CD14-positive monocyte (primary cell): Measurements from ENCODE around the gene GOLT1B. TPM values are rescaled to one million over a fixed set of nuclear protein-coding genes. Genes with fewer than 3 reads are reported as not detected.

Source experiments
- DNase-seq, 3 donors: peaks; one replicate each; pipeline ENCODE4 v3.0.0-alpha.2; 2011 to 2022
- H2AFZ ChIP-seq: 2 replicates; pipeline ENCODE4 v1.6.0; 2012; ENCODE audit warnings: mild to moderate bottlenecking, low read depth, low read length, inconsistent platforms; ENCODE audit not compliant: insufficient read depth, poor library complexity, severe bottlenecking
- H3K27ac ChIP-seq, 2 donors: 1 replicate in 1 of 2; 2 replicates in 1 of 2; pipeline ENCODE4 v1.5.1; 2012 to 2013; ENCODE audit warnings: low read length in 2 of 2, control low read depth in 1 of 2, inconsistent platforms in 1 of 2, low read depth in 1 of 2, mild to moderate bottlenecking in 1 of 2
- H3K27me3 ChIP-seq, 2 donors: one replicate each; pipeline versions ENCODE4 v1.6.0 to v1.6.1; 2011 to 2013; ENCODE audit warnings: low read length in 2 of 2; ENCODE audit not compliant: control insufficient read depth in 2 of 2, insufficient read depth in 2 of 2
- H3K36me3 ChIP-seq, 2 donors: replicated peaks in 1 of 2; 1 replicate in 1 of 2; 2 replicates in 1 of 2; pipeline versions ENCODE4 v1.5.1 to v1.6.1; 2012 to 2013; ENCODE audit warnings: low read length in 2 of 2, control low read depth in 1 of 2, inconsistent platforms in 1 of 2, mild to moderate bottlenecking in 1 of 2; ENCODE audit not compliant: insufficient read depth in 2 of 2, control insufficient read depth in 1 of 2
- H3K4me1 ChIP-seq, 2 donors: 1 replicate in 1 of 2; 2 replicates in 1 of 2; pipeline versions ENCODE4 v1.5.1 to v1.6.1; 2012 to 2013; ENCODE audit warnings: low read length in 2 of 2, control low read depth in 1 of 2, inconsistent platforms in 1 of 2, mild to moderate bottlenecking in 1 of 2, moderate library complexity in 1 of 2; ENCODE audit not compliant: insufficient read depth in 2 of 2, control insufficient read depth in 1 of 2
- H3K4me2 ChIP-seq: replicated peaks from 2 replicates; pipeline ENCODE3; 2012; ENCODE audit warnings: low read length, moderate library complexity, mild to moderate bottlenecking; ENCODE audit not compliant: poor library complexity, severe bottlenecking; ENCODE audit errors: extremely low read depth
- H3K4me3 ChIP-seq, 3 experiments: fragments of 200-600 bp in 1 of 3; sonication (generic) in 1 of 3; replicated peaks in 1 of 3; 1 replicate in 2 of 3; 2 replicates in 1 of 3; pipeline ENCODE4 v1.5.1; 2011 to 2013; ENCODE audit warnings: low read length in 3 of 3, mild to moderate bottlenecking in 3 of 3, control low read depth in 2 of 3, low read depth in 2 of 3, inconsistent platforms in 1 of 3, moderate library complexity in 1 of 3
- H3K79me2 ChIP-seq: 2 replicates; pipeline ENCODE4 v1.6.0; 2012; ENCODE audit warnings: mild to moderate bottlenecking, control low read depth, inconsistent platforms, low read length, moderate library complexity; ENCODE audit not compliant: insufficient read depth
- H3K9ac ChIP-seq: 2 replicates; pipeline ENCODE4 v1.6.0; 2017; ENCODE audit warnings: low read length, mild to moderate bottlenecking; ENCODE audit not compliant: insufficient read depth, poor library complexity, severe bottlenecking
- H3K9me3 ChIP-seq, 2 donors: replicated peaks in 1 of 2; 1 replicate in 1 of 2; 2 replicates in 1 of 2; pipeline versions ENCODE4 v1.5.1 to v1.6.1; 2012 to 2013; ENCODE audit warnings: low read length in 2 of 2, control low read depth in 1 of 2; ENCODE audit not compliant: control insufficient read depth in 1 of 2, insufficient read depth in 1 of 2
- H4K20me1 ChIP-seq: 2 replicates; pipeline ENCODE4 v1.6.0; 2012; ENCODE audit warnings: mild to moderate bottlenecking, low read length, control low read depth, moderate library complexity; ENCODE audit not compliant: insufficient read depth
- H3K27ac Mint-ChIP-seq, 7 donors: one replicate each; pipeline ENCODE4 v1.8.0; 2020; ENCODE audit warnings: mild to moderate bottlenecking in 7 of 7, mixed read lengths in 7 of 7, moderate library complexity in 6 of 7, inconsistent platforms in 2 of 7
- H3K27me3 Mint-ChIP-seq, 3 donors: one replicate each; pipeline ENCODE4 v1.8.0; 2021 to 2022; ENCODE audit warnings: low read depth in 3 of 3, mild to moderate bottlenecking in 3 of 3, mixed read lengths in 3 of 3, moderate library complexity in 3 of 3, inconsistent platforms in 1 of 3
- H3K36me3 Mint-ChIP-seq, 2 donors: one replicate each; pipeline ENCODE4 v1.8.0; 2020; ENCODE audit warnings: mixed read lengths in 2 of 2, inconsistent platforms in 1 of 2, mild to moderate bottlenecking in 1 of 2
- H3K4me1 Mint-ChIP-seq: one replicate; pipeline ENCODE4 v1.8.0; 2020; ENCODE audit warnings: mild to moderate bottlenecking, mixed read lengths
- H3K4me3 Mint-ChIP-seq, 2 donors: one replicate each; pipeline ENCODE4 v1.8.0; 2020; ENCODE audit warnings: mild to moderate bottlenecking in 2 of 2, mixed read lengths in 2 of 2, moderate library complexity in 1 of 2
- H3K9me3 Mint-ChIP-seq, 7 donors: one replicate each; pipeline ENCODE4 v1.8.0; 2020 to 2022; ENCODE audit warnings: mixed read lengths in 7 of 7, mild to moderate bottlenecking in 6 of 7, moderate library complexity in 6 of 7, inconsistent platforms in 2 of 7
- WGBS: methylation state at CpG from one replicate; pipeline ENCODE4 v1.1.5; 2013; ENCODE audit warnings: missing lambda C conversion rate; ENCODE audit not compliant: insufficient coverage; 5-methylcytosine and 5-hydroxymethylcytosine counted together
- intact Hi-C, 2 donors: fragments of 100-400 bp; cut with micrococcal nuclease; formaldehyde crosslinking; loops; one replicate each; pipeline versions ENCODE4 v1.15.0 to v1.15.1; 2023
- polyA plus RNA-seq, 3 donors: library from polyadenylated mRNA; depleted of rRNA in 1 of 3; unstranded in 2 of 3; stranded (reverse) in 1 of 3; fragments of 300-500 nt in 2 of 3; fragments of >200 nt in 1 of 3; fragmentation: Illumina TruSeq in 2 of 3; gene quantifications; 1 replicate in 2 of 3; 2 replicates in 1 of 3; pipeline ENCODE4 v1.2.3, GENCODE V29; 2012 to 2021
- TF ChIP-seq, protein P1 (sequence below): fragments of 200-600 bp; IDR thresholded peaks from one replicate; pipeline ENCODE4 v1.8.0; 2022; ENCODE audit warnings: antibody characterized with exemption, mild to moderate bottlenecking

The GOLT1B gene
- polyA plus RNA-seq, 3 donors, result 14.0 to 24.5 (median 21.4) TPM

DNA sequence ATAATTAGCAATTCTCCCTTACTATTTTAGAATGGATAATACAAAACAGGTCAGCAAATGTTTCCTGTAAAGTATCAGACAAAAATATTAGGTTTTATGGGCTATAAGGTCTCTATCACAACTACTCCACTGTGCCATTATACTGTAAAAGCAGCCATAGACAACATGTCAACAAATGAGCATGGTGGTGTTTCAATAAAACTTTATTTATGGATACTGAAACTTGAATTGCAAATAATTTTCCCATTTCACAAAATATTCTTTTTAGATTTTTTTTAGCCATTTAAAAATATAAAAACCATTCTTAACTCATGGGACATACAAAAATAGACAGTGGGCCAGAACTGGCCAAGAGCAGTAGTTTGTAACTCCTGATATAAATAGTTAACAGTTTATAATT, 15.6 kb upstream of the GOLT1B start:
- Histone ChIP-seq H3K9me3 (no peaks in the 10 kb centered on the region), H2AFZ (no peak overlapping the region), H3K79me2 (no peaks in the 10 kb centered on the region), H3K4me1 (no peaks in the 10 kb centered on the region), H3K36me3 (peaks cover 72 to 96% of the 10 kb centered on the region in 2 donors), H3K4me3 (no peak overlapping the region), H3K27ac (no peak overlapping the region), H3K27me3 (no peaks in the 10 kb centered on the region), H4K20me1 (no peaks in the 10 kb centered on the region), H3K9ac (no peak overlapping the region), H3K4me2 (no peak overlapping the region)
- intact Hi-C loops, result no loop called here
- Mint-ChIP-seq H3K9me3 (no peaks in the 10 kb centered on the region), H3K27ac (no peak overlapping the region), H3K4me3 (no peak overlapping the region), H3K36me3 (peaks cover 39 to 44% of the 10 kb centered on the region in 2 donors), H3K27me3 (no peaks in the 10 kb centered on the region), H3K4me1 (no peaks in the 10 kb centered on the region)
- TF ChIP-seq, protein P1, sequence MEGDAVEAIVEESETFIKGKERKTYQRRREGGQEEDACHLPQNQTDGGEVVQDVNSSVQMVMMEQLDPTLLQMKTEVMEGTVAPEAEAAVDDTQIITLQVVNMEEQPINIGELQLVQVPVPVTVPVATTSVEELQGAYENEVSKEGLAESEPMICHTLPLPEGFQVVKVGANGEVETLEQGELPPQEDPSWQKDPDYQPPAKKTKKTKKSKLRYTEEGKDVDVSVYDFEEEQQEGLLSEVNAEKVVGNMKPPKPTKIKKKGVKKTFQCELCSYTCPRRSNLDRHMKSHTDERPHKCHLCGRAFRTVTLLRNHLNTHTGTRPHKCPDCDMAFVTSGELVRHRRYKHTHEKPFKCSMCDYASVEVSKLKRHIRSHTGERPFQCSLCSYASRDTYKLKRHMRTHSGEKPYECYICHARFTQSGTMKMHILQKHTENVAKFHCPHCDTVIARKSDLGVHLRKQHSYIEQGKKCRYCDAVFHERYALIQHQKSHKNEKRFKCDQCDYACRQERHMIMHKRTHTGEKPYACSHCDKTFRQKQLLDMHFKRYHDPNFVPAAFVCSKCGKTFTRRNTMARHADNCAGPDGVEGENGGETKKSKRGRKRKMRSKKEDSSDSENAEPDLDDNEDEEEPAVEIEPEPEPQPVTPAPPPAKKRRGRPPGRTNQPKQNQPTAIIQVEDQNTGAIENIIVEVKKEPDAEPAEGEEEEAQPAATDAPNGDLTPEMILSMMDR, result no peak
- DNase-seq, result no peak

DNA sequence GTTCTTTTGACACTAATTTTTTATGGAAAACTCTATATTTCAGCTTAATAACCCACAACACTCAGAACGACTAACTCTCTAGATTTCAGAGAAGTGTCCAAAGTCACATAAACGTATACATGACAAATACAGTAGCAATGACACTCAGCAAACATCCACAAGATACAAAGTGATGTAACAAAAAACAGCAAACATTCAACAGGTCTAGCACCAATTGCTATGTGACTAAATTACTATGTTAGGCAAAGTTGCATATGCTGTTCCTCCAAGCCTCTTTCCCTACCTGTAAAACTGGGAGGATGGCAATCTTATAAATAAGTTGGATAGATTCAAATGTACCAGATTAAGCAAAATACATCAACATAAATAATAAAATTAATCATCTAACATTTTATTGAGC, 1.8 kb upstream of the GOLT1B start:
- peaks cover 42 to 44% of the 10 kb centered on the region in 2 donors for H3K36me3 ChIP-seq
- H3K27ac Mint-ChIP-seq, result no peak overlapping the region
- no peaks in the 10 kb centered on the region for H3K27me3 Mint-ChIP-seq
- no peaks in the 10 kb centered on the region for H3K9me3 ChIP-seq
- no peak overlapping the region for H3K27ac ChIP-seq
- WGBS, result 100% methylated on average over 1 of the region's 2 CpGs
- peaks cover 26% of the 10 kb centered on the region for H3K4me1 Mint-ChIP-seq
- H3K4me2 ChIP-seq, result no peak overlapping the region
- peaks cover 23% of the 10 kb centered on the region for H4K20me1 ChIP-seq
- no peak overlapping the region for H3K4me3 Mint-ChIP-seq
- no peaks in the 10 kb centered on the region for H3K27me3 ChIP-seq
- TF ChIP-seq, protein P1, result no peak
- no peak overlapping the region for H3K4me3 ChIP-seq
- no peaks in the 10 kb centered on the region for H3K9me3 Mint-ChIP-seq
- H3K9ac ChIP-seq, result no peak overlapping the region
- peaks cover 29 to 38% of the 10 kb centered on the region in 2 donors for H3K4me1 ChIP-seq
- peaks cover 77% of the 10 kb centered on the region for H3K79me2 ChIP-seq
- peaks cover 43 to 44% of the 10 kb centered on the region in 2 donors for H3K36me3 Mint-ChIP-seq
- no peak for DNase-seq
- no peak overlapping the region for H2AFZ ChIP-seq
- intact Hi-C loops, result loop anchor here in 1 of 2 donors (10.0 kb wide), 1 partner anchor 65 kb away; the partner anchor contains the start of gene PYROXD1
